HEK293 (cell line): ENCODE measurements around the gene ZNF287.

ENCODE experiments used
- CTCF ChIP-seq: fragments of 450-650 bp; formaldehyde crosslinking; IDR thresholded peaks from 2 replicates; pipeline ENCODE4 v1.5.1; 2016; ENCODE audit warnings: missing biosample characterization, missing genetic modification characterization
- GLI4 ChIP-seq: fragments of 450-650 bp; formaldehyde crosslinking; IDR thresholded peaks from 2 replicates; pipeline ENCODE4 v1.5.1; 2016; ENCODE audit warnings: missing biosample characterization, missing genetic modification characterization
- GLIS1 ChIP-seq: fragments of 450-650 bp; formaldehyde crosslinking; IDR thresholded peaks from 2 replicates; pipeline ENCODE4 v1.5.1; 2016; ENCODE audit warnings: missing biosample characterization, missing genetic modification characterization
- MZF1 ChIP-seq: fragments of 450-650 bp; formaldehyde crosslinking; IDR thresholded peaks from 2 replicates; pipeline ENCODE4 v1.5.1; 2017; ENCODE audit warnings: missing biosample characterization, missing genetic modification characterization, borderline replicate concordance
- RBAK ChIP-seq: fragments of 450-650 bp; formaldehyde crosslinking; IDR thresholded peaks from 2 replicates; pipeline ENCODE4 v1.5.1; 2016; ENCODE audit warnings: missing biosample characterization, missing genetic modification characterization
- TCF7L2 ChIP-seq: IDR thresholded peaks from 2 replicates; pipeline ENCODE4 v1.6.1; 2011; ENCODE audit warnings: low read depth, mild to moderate bottlenecking, inconsistent platforms, low read length, moderate library complexity, borderline replicate concordance
- YY1 ChIP-seq: fragments of 450-650 bp; formaldehyde crosslinking; IDR thresholded peaks from 2 replicates; pipeline ENCODE4 v1.5.1; 2018; ENCODE audit warnings: missing biosample characterization, missing genetic modification characterization
- ZBTB7A ChIP-seq: fragments of 450-650 bp; formaldehyde crosslinking; IDR thresholded peaks from 2 replicates; pipeline ENCODE4 v1.5.1; 2016; ENCODE audit warnings: low read depth, missing biosample characterization, missing genetic modification characterization
- ZNF140 ChIP-seq: fragments of 450-650 bp; formaldehyde crosslinking; IDR thresholded peaks from 2 replicates; pipeline ENCODE4 v1.5.1; 2016; ENCODE audit warnings: missing biosample characterization, missing genetic modification characterization
- ZNF311 ChIP-seq: fragments of 450-650 bp; formaldehyde crosslinking; IDR thresholded peaks from 2 replicates; pipeline ENCODE4 v1.5.1; 2017; ENCODE audit warnings: missing biosample characterization, missing genetic modification characterization, borderline replicate concordance
- ZNF558 ChIP-seq: fragments of 450-650 bp; formaldehyde crosslinking; IDR thresholded peaks from 2 replicates; pipeline ENCODE4 v1.5.1; 2016; ENCODE audit warnings: missing biosample characterization, missing genetic modification characterization
- ZNF843 ChIP-seq: fragments of 450-650 bp; formaldehyde crosslinking; IDR thresholded peaks from 2 replicates; pipeline ENCODE4 v1.5.1; 2016; ENCODE audit warnings: missing biosample characterization, missing genetic modification characterization

- TF ChIP-seq CTCF (tag by site-specific recombination) = no peak
- no peak for TF ChIP-seq RBAK (tag by site-specific recombination)
- no peak for TF ChIP-seq ZNF558 (tag by site-specific recombination)
- no peak for TF ChIP-seq ZNF311
- no peak for TF ChIP-seq GLIS1
- no peak for TF ChIP-seq TCF7L2
- no peak for TF ChIP-seq MZF1
- no peak for TF ChIP-seq YY1 (tag by site-specific recombination)
- TF ChIP-seq GLI4 (tag by site-specific recombination) = no peak
- TF ChIP-seq ZBTB7A (tag by site-specific recombination) = no peak
- no peak for TF ChIP-seq ZNF140 (tag by site-specific recombination)
- TF ChIP-seq ZNF843 (tag by site-specific recombination) = no peak
Observed at GRCh38 chr17:16507918-16508533, 61.0 kb downstream of the ZNF287 start.
